Measurements from ENCODE around the gene KCNG4. TPM values are rescaled to one million over a fixed set of nuclear protein-coding genes. Genes with fewer than 3 reads are reported as not detected.

Gene KCNG4
- total and polyA plus RNA-seq, 4 donors, result not detected

- H3K9ac ChIP-seq (ENCODE audit: low read depth in 1 of 2, low read length in 2 of 2), result no peak overlapping the region
- no peak overlapping the region for H3K27ac ChIP-seq (ENCODE audit: low read depth in 1 of 2, low read length in 2 of 2)
- WGBS, result 90% methylated on average over 4 of the region's 4 CpGs
- H3K36me3 ChIP-seq (ENCODE audit: control insufficient read depth in 4 of 4, insufficient read depth in 3 of 4, low read depth in 1 of 4, low read length in 3 of 4), result no peaks in the 10 kb centered on the region
- no peaks in the 10 kb centered on the region for H3K4me1 ChIP-seq (ENCODE audit: control insufficient read depth in 4 of 4, insufficient read depth in 4 of 4, low read length in 3 of 4)
- TF ChIP-seq SP1 (IDR thresholded peaks at IDR 0.05) (no peak), RXRA (IDR thresholded peaks at IDR 0.05) (no peak), ATF3 (IDR thresholded peaks at IDR 0.05) (no peak), FOXA1 (IDR thresholded peaks at IDR 0.05) (no peak), GABPA (IDR thresholded peaks at IDR 0.05 in 1 of 2, conservative IDR thresholded peaks at IDR 0.05 in 1 of 2) (no peak), EGR1 (IDR thresholded peaks at IDR 0.05; ENCODE audit: low read depth in 2 of 2) (no peak), TAF1 (conservative IDR thresholded peaks at IDR 0.05) (no peak), REST (IDR thresholded peaks at IDR 0.05) (no peak), JUND (IDR thresholded peaks at IDR 0.05) (no peak), NR2F2 (IDR thresholded peaks at IDR 0.05) (no peak), HNF4G (IDR thresholded peaks at IDR 0.05) (no peak), ZBTB33 (IDR thresholded peaks at IDR 0.05) (no peak), MAX (IDR thresholded peaks at IDR 0.05) (no peak), FOXA2 (IDR thresholded peaks at IDR 0.05) (no peak), YY1 (IDR thresholded peaks at IDR 0.05) (no peak), RAD21 (IDR thresholded peaks at IDR 0.05) (no peak)
- no peak overlapping the region for H3K4me3 ChIP-seq (ENCODE audit: low read depth in 1 of 3, low read length in 3 of 3)
- peaks cover 0 to 2% (median 0%) of the 10 kb centered on the region in 4 donors for H3K27me3 ChIP-seq (ENCODE audit: control insufficient read depth in 4 of 4, insufficient read depth in 4 of 4, low read length in 3 of 4)
- peaks cover 0 to 3% (median 1%) of the 10 kb centered on the region in 4 donors for H3K9me3 ChIP-seq (ENCODE audit: control insufficient read depth in 4 of 4, low read length in 3 of 4)
- no peak for DNase-seq (ENCODE audit: low spot score)
Observed at GRCh38 chr16:84255050-84255810, 15.4 kb upstream of the KCNG4 start.

- H3K27me3 ChIP-seq (ENCODE audit: control insufficient read depth in 4 of 4, insufficient read depth in 4 of 4, low read length in 3 of 4), result peaks cover 0 to 2% (median 0%) of the 10 kb centered on the region in 4 donors
- no peak overlapping the region for H3K4me3 ChIP-seq (ENCODE audit: low read depth in 1 of 3, low read length in 3 of 3)
- DNase-seq (ENCODE audit: low spot score), result no peak
- TF ChIP-seq HNF4G (IDR thresholded peaks at IDR 0.05), result no peak
- TF ChIP-seq ZBTB33 (IDR thresholded peaks at IDR 0.05), result no peak
- no peak for TF ChIP-seq EGR1 (IDR thresholded peaks at IDR 0.05; ENCODE audit: low read depth in 2 of 2)
- no peak for TF ChIP-seq RXRA (IDR thresholded peaks at IDR 0.05)
- TF ChIP-seq CTCF (IDR thresholded peaks at IDR 0.05; ENCODE audit: low read depth, low read length, missing input control), result no peak
- TF ChIP-seq SP1 (IDR thresholded peaks at IDR 0.05), result no peak
- TF ChIP-seq TAF1 (conservative IDR thresholded peaks at IDR 0.05), result no peak
- no peak for TF ChIP-seq NR2F2 (IDR thresholded peaks at IDR 0.05)
- TF ChIP-seq JUND (IDR thresholded peaks at IDR 0.05), result no peak
- TF ChIP-seq RAD21 (IDR thresholded peaks at IDR 0.05), result no peak
- no peak for TF ChIP-seq YY1 (IDR thresholded peaks at IDR 0.05)
- TF ChIP-seq FOXA2 (IDR thresholded peaks at IDR 0.05), result no peak
- no peak for TF ChIP-seq GABPA (IDR thresholded peaks at IDR 0.05 in 1 of 2, conservative IDR thresholded peaks at IDR 0.05 in 1 of 2)
- TF ChIP-seq FOXA1 (IDR thresholded peaks at IDR 0.05), result no peak
- TF ChIP-seq HNF4A (conservative IDR thresholded peaks at IDR 0.05), result no peak
- H3K9ac ChIP-seq (ENCODE audit: low read depth in 1 of 2, low read length in 2 of 2), result no peak overlapping the region
- H3K36me3 ChIP-seq (ENCODE audit: control insufficient read depth in 4 of 4, insufficient read depth in 3 of 4, low read depth in 1 of 4, low read length in 3 of 4), result no peaks in the 10 kb centered on the region
- peaks cover 0 to 3% (median 1%) of the 10 kb centered on the region in 4 donors for H3K9me3 ChIP-seq (ENCODE audit: control insufficient read depth in 4 of 4, low read length in 3 of 4)
- H3K4me1 ChIP-seq (ENCODE audit: control insufficient read depth in 4 of 4, insufficient read depth in 4 of 4, low read length in 3 of 4), result no peaks in the 10 kb centered on the region
- no peak overlapping the region for H3K27ac ChIP-seq (ENCODE audit: low read depth in 1 of 2, low read length in 2 of 2)
- WGBS, result 68% methylated on average over 4 of the region's 4 CpGs
Observed at GRCh38 chr16:84254062-84254461, 14.2 kb upstream of the KCNG4 start.

All from liver (tissue), 9 donors.